ENCODE measurements around the gene ARHGEF4.
A peak's percentile ranks its signal among the peaks of the same experiment; 100 is the strongest.

Gene ARHGEF4

GRCh38 chr2:130851624-130852382 is 15.1 kb downstream of the ARHGEF4 start:
- DNase-seq (ENCODE audit: low read depth in 2 of 2): no peak

DNA sequence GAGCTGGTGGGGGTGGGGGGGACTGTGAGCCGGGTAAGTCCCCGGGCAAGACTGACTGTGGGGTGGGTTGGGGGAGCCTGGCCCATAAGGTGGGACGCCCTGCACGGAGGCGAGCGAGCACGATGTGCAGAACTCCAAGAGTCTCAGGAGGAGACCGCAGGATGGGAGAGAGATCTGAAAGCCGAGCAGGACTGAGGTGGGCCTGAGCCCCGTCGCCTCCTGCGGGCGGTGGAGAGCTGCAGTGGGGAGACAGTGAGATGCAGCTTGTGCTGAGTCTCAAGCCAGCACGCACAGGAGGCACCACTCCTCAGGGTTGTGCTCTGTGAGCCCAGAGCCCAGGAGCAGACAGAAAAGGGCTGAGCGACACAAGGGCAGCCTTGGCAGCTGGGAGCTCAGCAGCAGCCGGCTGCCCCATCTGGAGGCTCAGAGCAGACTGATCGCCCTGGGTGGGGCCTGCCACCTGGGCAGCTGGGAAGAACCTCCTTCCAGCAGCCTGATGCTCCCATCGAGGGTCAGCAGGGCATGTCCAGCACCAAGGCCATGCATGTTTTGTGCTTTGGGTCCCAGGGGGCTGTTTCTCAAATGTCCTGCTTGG is 15.9 kb downstream of the ARHGEF4 start:
- no peak for DNase-seq (ENCODE audit: low read depth in 2 of 2)

GRCh38 chr2:130853391-130853790 is 16.7 kb downstream of the ARHGEF4 start:
- no peak for DNase-seq (ENCODE audit: low read depth in 2 of 2)

GRCh38 chr2:130854301-130854700 is 17.6 kb downstream of the ARHGEF4 start:
- no peak for DNase-seq (ENCODE audit: low read depth in 2 of 2)

DNA sequence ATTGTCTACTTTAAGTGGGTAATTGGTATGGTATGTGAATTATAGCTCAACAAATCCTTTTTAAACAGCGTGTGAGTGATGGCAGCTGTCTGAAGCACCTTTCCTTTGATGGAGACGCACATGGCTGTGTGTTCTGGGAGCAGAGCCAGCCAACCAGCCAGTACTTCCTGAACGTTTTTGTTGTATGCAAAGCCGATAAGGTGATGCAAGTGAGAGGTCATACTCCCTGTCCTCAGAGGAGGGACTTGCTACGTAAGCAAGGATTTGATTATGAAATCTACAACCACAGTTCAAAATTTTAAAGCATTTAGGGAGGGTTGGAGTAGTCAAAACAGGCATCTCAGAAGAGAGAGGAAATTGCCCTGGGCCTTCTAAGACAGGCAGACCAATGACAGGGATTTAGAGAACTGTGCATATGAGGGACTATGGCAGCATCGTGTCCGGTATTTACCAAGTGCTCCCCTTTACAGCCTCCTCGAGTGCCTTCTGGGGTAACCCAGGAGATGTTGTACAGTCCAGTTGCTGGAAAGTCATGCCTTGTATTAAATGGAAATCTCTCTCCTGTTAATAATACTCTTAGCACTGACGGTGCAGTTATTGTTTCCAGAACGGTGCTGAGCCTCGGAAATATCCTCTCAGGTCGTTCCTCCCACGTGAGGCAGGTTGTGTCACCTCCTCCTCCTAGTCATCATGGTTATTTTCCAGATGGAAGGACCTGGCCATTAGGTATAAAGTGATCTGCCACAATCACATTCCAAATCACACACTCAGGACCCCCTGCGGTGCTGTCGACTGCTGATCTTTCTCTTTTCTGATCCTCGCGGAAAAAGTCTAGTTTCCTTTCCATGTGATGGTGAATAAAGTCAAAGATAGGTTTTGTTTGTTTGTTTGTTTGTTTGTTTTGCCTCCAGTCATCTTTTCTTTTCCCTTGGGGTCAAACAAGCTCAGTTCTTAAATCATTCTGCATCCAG is 28.4 kb downstream of the ARHGEF4 start:
- DNase-seq (ENCODE audit: low read depth in 2 of 2): no peak

GRCh38 chr2:130869441-130870160 is 32.9 kb downstream of the ARHGEF4 start:
- no peak for DNase-seq (ENCODE audit: low read depth in 2 of 2)

DNA sequence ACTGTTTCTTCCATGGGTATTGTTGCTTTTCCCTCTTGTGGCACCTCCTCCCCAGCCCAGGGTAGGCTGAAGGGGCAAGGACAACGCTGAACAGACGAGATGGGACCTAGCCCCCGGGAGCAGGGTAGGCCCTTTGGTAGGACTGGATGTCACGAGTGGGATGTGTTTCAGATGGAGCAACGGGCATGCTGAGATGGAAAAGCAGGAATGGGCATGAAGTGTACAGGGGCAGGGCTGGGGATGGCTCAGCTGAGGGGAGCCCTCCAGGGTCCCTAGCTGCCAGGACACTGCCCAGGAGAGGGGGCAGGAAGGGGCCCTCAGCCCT is 33.4 kb downstream of the ARHGEF4 start:
- DNase-seq (ENCODE audit: low read depth in 2 of 2): no peak

GRCh38 chr2:130870779-130871178 is 34.1 kb downstream of the ARHGEF4 start:
- DNase-seq (ENCODE audit: low read depth in 2 of 2): no peak

- no peak for DNase-seq (ENCODE audit: low read depth in 2 of 2)
Measured at GRCh38 chr2:130871843-130872740, 35.4 kb downstream of the ARHGEF4 start.

DNA sequence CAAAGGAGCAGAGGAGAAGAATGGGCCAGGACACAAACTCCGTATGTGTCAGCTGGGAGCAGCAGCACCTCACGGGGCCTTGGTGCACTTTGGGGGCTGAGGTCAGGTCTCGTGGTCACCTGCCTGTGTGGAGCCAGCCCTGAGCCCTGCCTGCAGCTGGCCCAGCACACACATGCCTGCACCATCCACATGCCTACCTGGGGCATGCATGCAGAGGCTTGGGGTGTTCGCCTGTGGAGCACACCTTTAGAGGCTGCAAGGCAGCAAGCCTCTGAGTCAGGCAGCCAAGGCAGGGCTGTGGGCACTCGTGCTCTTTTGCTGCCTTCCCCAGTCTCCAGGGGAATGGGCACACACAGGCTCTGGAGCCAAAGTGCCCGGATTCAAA is 36.0 kb downstream of the ARHGEF4 start:
- DNase-seq (ENCODE audit: low read depth in 2 of 2): no peak

GRCh38 chr2:130873700-130874346 is 37.1 kb downstream of the ARHGEF4 start:
- peak; percentile 44 to 57 for DNase-seq (ENCODE audit: low read depth in 2 of 2)

GRCh38 chr2:130874512-130874911 is 37.8 kb downstream of the ARHGEF4 start:
- DNase-seq (ENCODE audit: low read depth in 2 of 2): no peak

- no peak for DNase-seq (ENCODE audit: low read depth in 2 of 2)
Measured at GRCh38 chr2:130875935-130876334, 39.2 kb downstream of the ARHGEF4 start.

GRCh38 chr2:130877258-130877657 is 40.5 kb downstream of the ARHGEF4 start:
- DNase-seq (ENCODE audit: low read depth in 2 of 2): no peak

GRCh38 chr2:130878316-130878715 is 41.6 kb downstream of the ARHGEF4 start:
- DNase-seq (ENCODE audit: low read depth in 2 of 2): no peak

- no peak for DNase-seq (ENCODE audit: low read depth in 2 of 2)
Measured at GRCh38 chr2:130878933-130879332, 42.2 kb downstream of the ARHGEF4 start.

DNA sequence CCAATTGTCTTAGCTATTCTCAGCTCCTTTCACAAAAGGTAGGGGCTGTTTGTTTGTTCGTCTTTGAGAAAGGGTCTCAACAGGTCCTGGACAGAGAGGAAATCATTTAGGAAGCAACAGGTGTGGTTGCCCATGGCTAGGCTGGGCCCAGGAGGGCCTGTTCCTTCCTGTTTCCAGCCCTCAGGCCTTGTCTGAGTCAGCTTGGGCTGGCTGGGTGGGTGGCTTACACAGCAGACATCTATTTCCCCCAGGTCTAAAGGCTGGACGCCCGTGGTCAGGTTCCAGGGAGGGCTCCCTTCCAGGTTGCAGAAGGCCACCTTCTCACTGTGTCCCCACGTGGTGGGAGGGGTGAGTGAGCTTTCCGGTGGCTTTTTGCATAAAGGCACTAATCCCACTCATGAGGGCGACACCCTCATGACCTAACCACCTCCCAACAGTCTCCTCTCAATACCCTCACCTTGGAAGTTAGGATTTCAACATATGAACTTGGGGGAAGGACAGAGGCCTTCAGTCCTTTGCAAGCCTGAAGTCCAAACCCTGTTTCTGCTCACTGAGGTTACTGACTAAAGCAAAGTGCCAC is 45.5 kb downstream of the ARHGEF4 start:
- no peak for DNase-seq (ENCODE audit: low read depth in 2 of 2)

- DNase-seq (ENCODE audit: low read depth in 2 of 2): no peak
Measured at GRCh38 chr2:130882991-130883390, 46.3 kb downstream of the ARHGEF4 start.

DNA sequence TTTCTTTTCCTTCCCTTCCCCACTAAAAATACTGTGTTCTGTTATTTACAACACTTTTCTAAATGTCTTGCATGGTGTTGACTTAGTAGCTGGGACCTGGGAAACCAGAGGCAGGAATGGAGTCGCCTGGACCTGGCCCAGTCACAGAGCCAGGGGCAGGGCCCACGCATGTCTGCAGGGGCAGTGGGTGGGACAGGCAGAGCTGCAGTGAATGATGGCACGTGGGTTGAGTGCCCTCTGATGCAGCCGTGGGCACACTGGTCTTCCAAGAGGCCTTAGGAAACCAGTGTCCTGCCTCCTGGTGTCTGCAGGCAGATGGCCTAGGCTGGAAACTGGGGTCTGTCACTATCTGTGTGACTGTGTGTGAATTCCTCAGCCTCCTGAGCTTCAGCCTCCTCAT is 46.8 kb downstream of the ARHGEF4 start:
- no peak for DNase-seq (ENCODE audit: low read depth in 2 of 2)

GRCh38 chr2:130884013-130884412 is 47.3 kb downstream of the ARHGEF4 start:
- no peak for DNase-seq (ENCODE audit: low read depth in 2 of 2)

All from stimulated activated CD4-positive, alpha-beta T cell treated with anti-CD3 and anti-CD28 coated beads, Interleukin-15, amount 100 ng/mL, for 48 hours (primary cell).